ENCODE results near the gene VEPH1. TPM values are rescaled to one million over a fixed set of nuclear protein-coding genes. Genes with fewer than 3 reads are reported as not detected.

The VEPH1 gene
- polyA plus RNA-seq, 2 of the 4 experiments (the other 2 are of a cell fraction): 0.04 to 0.16 TPM

DNA sequence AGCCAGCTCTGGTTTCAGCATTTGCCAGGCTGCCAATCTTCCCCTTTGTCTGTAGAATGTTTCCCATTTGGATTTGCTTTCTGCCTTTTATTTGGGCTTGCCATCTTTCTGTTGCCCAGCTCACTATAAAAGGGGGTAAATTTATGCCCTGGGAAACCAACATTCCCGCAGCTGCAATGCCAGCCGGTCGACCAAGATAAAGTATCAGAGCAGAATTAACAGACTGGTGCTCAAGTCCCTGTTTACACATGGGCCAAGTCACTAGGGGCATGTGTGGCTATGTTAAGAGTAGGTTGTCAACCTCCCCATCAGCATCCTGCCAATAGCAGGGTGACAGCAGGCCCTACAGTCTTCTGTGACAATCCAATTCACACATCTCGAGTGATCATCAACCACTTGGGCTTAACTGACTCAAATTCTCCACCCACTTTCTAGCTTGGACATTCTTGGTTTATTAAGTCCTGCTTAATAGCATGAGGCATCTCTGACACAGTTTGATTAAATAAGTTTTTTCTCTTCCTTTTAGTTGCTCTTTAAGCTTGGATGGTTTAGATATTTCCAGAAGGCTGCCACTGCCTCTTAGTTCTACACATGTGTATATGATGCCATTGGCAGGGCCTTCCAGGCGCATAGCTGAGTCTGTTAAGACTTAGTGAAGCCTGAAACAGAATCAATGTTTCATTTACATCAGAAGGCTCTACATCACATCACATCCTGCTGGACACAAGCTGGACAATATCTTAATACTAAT, 24.1 kb upstream of the VEPH1 start:
- CTCF ChIA-PET: interaction anchor here (0.6 to 1.7 kb wide), 5 partner anchors 9 to 1001 kb away, joined by 3 to 9 read pairs (median 3); no protein-coding TSS in a partner anchor
- H3K4me1 ChIP-seq: no peaks in the 10 kb centered on the region
- no peaks in the 10 kb centered on the region for H3K9me3 ChIP-seq
- FAIRE-seq (no peak), DNase-seq (ENCODE audit: low read depth in 1 of 2, low spot score in 1 of 2) (no peak), ATAC-seq (no peak)
- WGBS (ENCODE audit: missing lambda C conversion rate): 72% methylated on average over 5 of the region's 5 CpGs
- no peak overlapping the region for H3K27ac ChIP-seq
- POLR2A ChIA-PET: no interaction called here
- no peak overlapping the region for H3K4me3 ChIP-seq
- TF ChIP-seq RCOR1 (IDR thresholded peaks at IDR 0.05; ENCODE audit: low read depth, low read length): no peak
- no peak for TF ChIP-seq SREBF2 (IDR thresholded peaks at IDR 0.05)
- TF ChIP-seq ZC3H11A (IDR thresholded peaks at IDR 0.05): no peak
- TF ChIP-seq NFE2L2 (conservative IDR thresholded peaks at IDR 0.05; ENCODE audit: low read length): no peak
- TF ChIP-seq, protein P1, sequence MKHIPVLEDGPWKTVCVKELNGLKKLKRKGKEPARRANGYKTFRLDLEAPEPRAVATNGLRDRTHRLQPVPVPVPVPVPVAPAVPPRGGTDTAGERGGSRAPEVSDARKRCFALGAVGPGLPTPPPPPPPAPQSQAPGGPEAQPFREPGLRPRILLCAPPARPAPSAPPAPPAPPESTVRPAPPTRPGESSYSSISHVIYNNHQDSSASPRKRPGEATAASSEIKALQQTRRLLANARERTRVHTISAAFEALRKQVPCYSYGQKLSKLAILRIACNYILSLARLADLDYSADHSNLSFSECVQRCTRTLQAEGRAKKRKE (CRISPR knock-in tag; IDR thresholded peaks at IDR 0.05; ENCODE audit: low read depth): no peak
- no peak for TF ChIP-seq NPAS2 (CRISPR knock-in tag; IDR thresholded peaks at IDR 0.05; ENCODE audit: borderline replicate concordance)
- no peak for TF ChIP-seq RNF2 (IDR thresholded peaks at IDR 0.05; ENCODE audit: borderline replicate concordance, low read depth)
- TF ChIP-seq CHD2 (IDR thresholded peaks at IDR 0.05; ENCODE audit: low read length, partially characterized antibody): no peak
- TF ChIP-seq JUN (IDR thresholded peaks at IDR 0.05): no peak
- no peak for TF ChIP-seq SMC3 (IDR thresholded peaks at IDR 0.05)
- no peak for TF ChIP-seq KDM1A (IDR thresholded peaks at IDR 0.05; ENCODE audit: low read depth)
- TF ChIP-seq, protein P2, sequence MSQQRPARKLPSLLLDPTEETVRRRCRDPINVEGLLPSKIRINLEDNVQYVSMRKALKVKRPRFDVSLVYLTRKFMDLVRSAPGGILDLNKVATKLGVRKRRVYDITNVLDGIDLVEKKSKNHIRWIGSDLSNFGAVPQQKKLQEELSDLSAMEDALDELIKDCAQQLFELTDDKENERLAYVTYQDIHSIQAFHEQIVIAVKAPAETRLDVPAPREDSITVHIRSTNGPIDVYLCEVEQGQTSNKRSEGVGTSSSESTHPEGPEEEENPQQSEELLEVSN (IDR thresholded peaks at IDR 0.05; ENCODE audit: borderline replicate concordance, low read depth): no peak
- TF ChIP-seq, protein P3, sequence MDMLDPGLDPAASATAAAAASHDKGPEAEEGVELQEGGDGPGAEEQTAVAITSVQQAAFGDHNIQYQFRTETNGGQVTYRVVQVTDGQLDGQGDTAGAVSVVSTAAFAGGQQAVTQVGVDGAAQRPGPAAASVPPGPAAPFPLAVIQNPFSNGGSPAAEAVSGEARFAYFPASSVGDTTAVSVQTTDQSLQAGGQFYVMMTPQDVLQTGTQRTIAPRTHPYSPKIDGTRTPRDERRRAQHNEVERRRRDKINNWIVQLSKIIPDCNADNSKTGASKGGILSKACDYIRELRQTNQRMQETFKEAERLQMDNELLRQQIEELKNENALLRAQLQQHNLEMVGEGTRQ (IDR thresholded peaks at IDR 0.05): no peak
- TF ChIP-seq JUNB (IDR thresholded peaks at IDR 0.05): no peak
- no peak overlapping the region for H3K4me2 ChIP-seq

DNA sequence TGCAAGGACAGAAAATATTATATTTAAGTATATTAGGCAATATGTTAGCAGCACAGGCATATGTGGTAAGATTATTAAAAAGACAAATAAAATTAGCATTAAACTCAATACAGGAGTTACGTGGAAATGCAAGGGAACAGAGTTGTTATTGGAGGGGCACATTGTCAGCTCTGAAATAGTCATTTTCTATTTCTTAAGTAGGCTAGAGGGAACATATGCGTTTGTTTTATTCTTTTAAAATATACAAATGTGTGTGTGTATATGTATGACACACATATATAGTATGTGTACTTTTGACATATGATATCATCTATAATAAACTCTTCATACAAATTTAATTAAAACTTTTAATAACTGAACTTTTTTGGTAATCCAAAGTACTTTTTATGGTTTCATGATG, 22.8 kb upstream of the VEPH1 start:
- FAIRE-seq (no peak), DNase-seq (ENCODE audit: low read depth in 1 of 2, low spot score in 1 of 2) (no peak), ATAC-seq (no peak)
- Histone ChIP-seq H3K4me3 (no peak overlapping the region), H3K4me2 (no peak overlapping the region), H3K4me1 (no peaks in the 10 kb centered on the region), H3K9me3 (no peaks in the 10 kb centered on the region), H3K27ac (no peak overlapping the region)
- TF ChIP-seq CEBPB (IDR thresholded peaks at IDR 0.05) (no peak), NR3C1 (IDR thresholded peaks at IDR 0.05) (no peak)
- ChIA-PET POLR2A (no interaction called here), CTCF (interaction anchor here (1.3 kb wide), 1 partner anchor 47 kb away, joined by 3 read pairs; no protein-coding TSS in a partner anchor)
- 41% methylated on average over 2 of the region's 2 CpGs for WGBS (ENCODE audit: missing lambda C conversion rate)

DNA sequence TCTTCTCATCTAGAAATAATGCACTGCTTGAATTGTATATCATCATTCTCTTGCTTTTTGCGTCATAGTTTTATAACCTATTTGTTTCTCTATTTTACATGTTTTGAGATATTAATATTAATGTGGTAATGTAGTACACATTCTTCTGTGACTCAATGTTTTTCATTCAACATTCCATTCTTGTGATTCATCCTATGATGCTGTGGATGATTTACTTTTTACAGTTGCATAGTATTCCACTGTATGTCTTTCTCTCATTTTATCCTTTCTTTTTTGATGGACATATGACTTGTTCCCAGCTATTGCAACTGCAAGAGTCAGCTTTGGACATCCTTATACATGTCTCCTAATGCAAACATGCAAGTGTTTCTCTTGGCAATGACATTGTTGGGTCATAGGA, 20.6 kb upstream of the VEPH1 start:
- no peak for FAIRE-seq
- POLR2A ChIA-PET: no interaction called here
- Histone ChIP-seq H3K4me3 (no peak overlapping the region), H3K4me1 (no peaks in the 10 kb centered on the region), H3K9me3 (no peaks in the 10 kb centered on the region), H3K4me2 (no peak overlapping the region), H3K27ac (no peak overlapping the region)
- DNase-seq (ENCODE audit: low read depth in 1 of 2, low spot score in 1 of 2): no peak
- CTCF ChIA-PET: interaction anchor here (3.1 kb wide), 1 partner anchor 9 kb away, joined by 21 read pairs; no protein-coding TSS in a partner anchor
- 89% methylated on average over 1 of the region's 1 CpG for WGBS (ENCODE audit: missing lambda C conversion rate)
- TF ChIP-seq TP53 (CRISPR knock-in tag; IDR thresholded peaks at IDR 0.05): no peak
- no peak for TF ChIP-seq HEYL (CRISPR knock-in tag; IDR thresholded peaks at IDR 0.05)
- no peak for TF ChIP-seq SREBF2 (IDR thresholded peaks at IDR 0.05)
- TF ChIP-seq RCOR1 (IDR thresholded peaks at IDR 0.05; ENCODE audit: low read depth, low read length): no peak
- TF ChIP-seq, protein P4, sequence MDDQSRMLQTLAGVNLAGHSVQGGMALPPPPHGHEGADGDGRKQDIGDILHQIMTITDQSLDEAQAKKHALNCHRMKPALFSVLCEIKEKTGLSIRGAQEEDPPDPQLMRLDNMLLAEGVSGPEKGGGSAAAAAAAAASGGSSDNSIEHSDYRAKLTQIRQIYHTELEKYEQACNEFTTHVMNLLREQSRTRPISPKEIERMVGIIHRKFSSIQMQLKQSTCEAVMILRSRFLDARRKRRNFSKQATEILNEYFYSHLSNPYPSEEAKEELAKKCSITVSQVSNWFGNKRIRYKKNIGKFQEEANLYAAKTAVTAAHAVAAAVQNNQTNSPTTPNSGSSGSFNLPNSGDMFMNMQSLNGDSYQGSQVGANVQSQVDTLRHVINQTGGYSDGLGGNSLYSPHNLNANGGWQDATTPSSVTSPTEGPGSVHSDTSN (IDR thresholded peaks at IDR 0.05): no peak
- TF ChIP-seq CHD2 (IDR thresholded peaks at IDR 0.05; ENCODE audit: low read length, partially characterized antibody): no peak
- TF ChIP-seq, protein P2 (IDR thresholded peaks at IDR 0.05; ENCODE audit: borderline replicate concordance, low read depth): no peak
- TF ChIP-seq RNF2 (IDR thresholded peaks at IDR 0.05; ENCODE audit: borderline replicate concordance, low read depth): no peak
- TF ChIP-seq CHD4 (IDR thresholded peaks at IDR 0.05; ENCODE audit: borderline replicate concordance): no peak
- TF ChIP-seq, protein P5, sequence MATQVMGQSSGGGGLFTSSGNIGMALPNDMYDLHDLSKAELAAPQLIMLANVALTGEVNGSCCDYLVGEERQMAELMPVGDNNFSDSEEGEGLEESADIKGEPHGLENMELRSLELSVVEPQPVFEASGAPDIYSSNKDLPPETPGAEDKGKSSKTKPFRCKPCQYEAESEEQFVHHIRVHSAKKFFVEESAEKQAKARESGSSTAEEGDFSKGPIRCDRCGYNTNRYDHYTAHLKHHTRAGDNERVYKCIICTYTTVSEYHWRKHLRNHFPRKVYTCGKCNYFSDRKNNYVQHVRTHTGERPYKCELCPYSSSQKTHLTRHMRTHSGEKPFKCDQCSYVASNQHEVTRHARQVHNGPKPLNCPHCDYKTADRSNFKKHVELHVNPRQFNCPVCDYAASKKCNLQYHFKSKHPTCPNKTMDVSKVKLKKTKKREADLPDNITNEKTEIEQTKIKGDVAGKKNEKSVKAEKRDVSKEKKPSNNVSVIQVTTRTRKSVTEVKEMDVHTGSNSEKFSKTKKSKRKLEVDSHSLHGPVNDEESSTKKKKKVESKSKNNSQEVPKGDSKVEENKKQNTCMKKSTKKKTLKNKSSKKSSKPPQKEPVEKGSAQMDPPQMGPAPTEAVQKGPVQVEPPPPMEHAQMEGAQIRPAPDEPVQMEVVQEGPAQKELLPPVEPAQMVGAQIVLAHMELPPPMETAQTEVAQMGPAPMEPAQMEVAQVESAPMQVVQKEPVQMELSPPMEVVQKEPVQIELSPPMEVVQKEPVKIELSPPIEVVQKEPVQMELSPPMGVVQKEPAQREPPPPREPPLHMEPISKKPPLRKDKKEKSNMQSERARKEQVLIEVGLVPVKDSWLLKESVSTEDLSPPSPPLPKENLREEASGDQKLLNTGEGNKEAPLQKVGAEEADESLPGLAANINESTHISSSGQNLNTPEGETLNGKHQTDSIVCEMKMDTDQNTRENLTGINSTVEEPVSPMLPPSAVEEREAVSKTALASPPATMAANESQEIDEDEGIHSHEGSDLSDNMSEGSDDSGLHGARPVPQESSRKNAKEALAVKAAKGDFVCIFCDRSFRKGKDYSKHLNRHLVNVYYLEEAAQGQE (IDR thresholded peaks at IDR 0.05): no peak
- no peak for ATAC-seq

Data from A549 (cell line).